Chondrocyte (in vitro differentiated cells): ENCODE results near the gene ITGA11. TPM values are rescaled to one million over a fixed set of nuclear protein-coding genes. Genes with fewer than 3 reads are reported as not detected.

Experiments used
- DNase-seq: peaks from one replicate; pipeline ENCODE4 v3.0.0; 2021; ENCODE audit warnings: mixed read lengths, low spot score
- H3K27ac Mint-ChIP-seq: one replicate; pipeline ENCODE4 v1.8.0; 2021; ENCODE audit warnings: mild to moderate bottlenecking, moderate library complexity, mixed read lengths; ENCODE audit not compliant: unreplicated experiment
- H3K27me3 Mint-ChIP-seq: 2 replicates; pipeline ENCODE4 v1.8.0; 2021; ENCODE audit warnings: low read depth, mixed read lengths
- H3K36me3 Mint-ChIP-seq: 2 replicates; pipeline ENCODE4 v1.8.0; 2021; ENCODE audit warnings: low read depth, mixed read lengths
- H3K4me1 Mint-ChIP-seq: 2 replicates; pipeline ENCODE4 v1.8.0; 2021; ENCODE audit warnings: low read depth, mild to moderate bottlenecking, mixed read lengths
- H3K4me3 Mint-ChIP-seq: one replicate; pipeline ENCODE4 v1.8.0; 2021; ENCODE audit warnings: mild to moderate bottlenecking, moderate library complexity, mixed read lengths; ENCODE audit not compliant: unreplicated experiment
- H3K9me3 Mint-ChIP-seq: 2 replicates; pipeline ENCODE4 v1.8.0; 2021; ENCODE audit warnings: low read depth, mixed read lengths
- total RNA-seq: library from RNA; stranded (reverse); gene quantifications from 3 replicates; pipeline ENCODE4 v1.2.1, GENCODE V29; 2021
- TF ChIP-seq, protein P1 (sequence below): fragments of 200-600 bp; sonication (generic); IDR thresholded peaks from 2 replicates; pipeline ENCODE4 v1.5.0; 2021; ENCODE audit warnings: antibody characterized with exemption, mild to moderate bottlenecking, moderate library complexity

Gene ITGA11
- total RNA-seq, 1 donor from 2014 or later: 1,092 TPM

DNA sequence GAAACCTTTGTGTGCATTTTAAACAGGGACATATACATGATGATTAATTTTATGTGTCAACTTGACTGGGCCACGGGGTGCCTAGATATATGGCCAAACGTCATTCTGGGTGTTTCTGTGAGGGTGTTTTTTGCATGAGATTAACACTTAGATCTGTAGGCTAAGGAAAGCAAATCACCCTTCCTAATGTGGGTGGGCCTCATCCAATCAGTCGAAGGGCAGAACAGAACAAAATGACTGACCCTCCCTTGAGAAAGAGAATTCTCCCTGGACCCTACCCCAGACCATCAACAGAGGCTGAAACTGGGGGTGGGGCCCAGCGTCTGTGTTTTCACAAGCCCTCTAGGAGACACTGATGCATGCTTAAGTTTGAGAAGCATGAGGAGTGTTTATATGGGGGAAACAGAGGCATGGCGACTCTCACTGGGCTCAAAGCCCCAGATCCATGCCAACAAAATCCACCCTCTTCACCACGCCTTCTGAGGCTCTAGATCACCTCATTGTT is 56.2 kb downstream of the ITGA11 start:
- Mint-ChIP-seq H3K9me3 (no peaks in the 10 kb centered on the region), H3K27ac (peak overlapping the region; percentile 75), H3K4me3 (no peak overlapping the region), H3K27me3 (no peaks in the 10 kb centered on the region), H3K36me3 (peaks cover 47% of the 10 kb centered on the region), H3K4me1 (peaks cover 82% of the 10 kb centered on the region)
- TF ChIP-seq, protein P1, sequence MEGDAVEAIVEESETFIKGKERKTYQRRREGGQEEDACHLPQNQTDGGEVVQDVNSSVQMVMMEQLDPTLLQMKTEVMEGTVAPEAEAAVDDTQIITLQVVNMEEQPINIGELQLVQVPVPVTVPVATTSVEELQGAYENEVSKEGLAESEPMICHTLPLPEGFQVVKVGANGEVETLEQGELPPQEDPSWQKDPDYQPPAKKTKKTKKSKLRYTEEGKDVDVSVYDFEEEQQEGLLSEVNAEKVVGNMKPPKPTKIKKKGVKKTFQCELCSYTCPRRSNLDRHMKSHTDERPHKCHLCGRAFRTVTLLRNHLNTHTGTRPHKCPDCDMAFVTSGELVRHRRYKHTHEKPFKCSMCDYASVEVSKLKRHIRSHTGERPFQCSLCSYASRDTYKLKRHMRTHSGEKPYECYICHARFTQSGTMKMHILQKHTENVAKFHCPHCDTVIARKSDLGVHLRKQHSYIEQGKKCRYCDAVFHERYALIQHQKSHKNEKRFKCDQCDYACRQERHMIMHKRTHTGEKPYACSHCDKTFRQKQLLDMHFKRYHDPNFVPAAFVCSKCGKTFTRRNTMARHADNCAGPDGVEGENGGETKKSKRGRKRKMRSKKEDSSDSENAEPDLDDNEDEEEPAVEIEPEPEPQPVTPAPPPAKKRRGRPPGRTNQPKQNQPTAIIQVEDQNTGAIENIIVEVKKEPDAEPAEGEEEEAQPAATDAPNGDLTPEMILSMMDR: no peak
- DNase-seq: no peak

DNA sequence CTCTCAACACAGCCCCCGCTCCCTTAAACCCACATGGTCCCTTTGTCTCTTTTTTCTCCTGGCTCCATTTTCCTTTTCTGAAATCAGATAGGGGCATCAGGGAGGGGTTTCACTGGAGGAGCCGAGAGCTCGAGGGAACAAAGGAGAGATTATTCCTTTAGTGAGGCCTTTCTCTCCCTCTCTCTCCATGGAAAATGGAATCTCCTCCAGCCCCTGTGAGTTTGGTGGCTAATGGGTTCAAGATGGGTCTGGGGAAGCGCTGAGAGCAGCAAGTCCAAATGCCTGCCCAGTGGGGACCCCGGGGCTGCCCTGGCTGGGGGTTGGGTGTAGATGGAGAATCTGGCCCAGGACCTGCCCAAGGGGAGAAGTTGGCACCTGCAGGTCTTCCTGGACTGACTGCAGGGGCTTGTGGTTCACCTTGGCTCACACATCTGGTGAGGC is 56.8 kb downstream of the ITGA11 start:
- DNase-seq: no peak
- Mint-ChIP-seq H3K27ac (peak overlapping the region; percentile 71), H3K4me3 (no peak overlapping the region), H3K9me3 (no peaks in the 10 kb centered on the region), H3K4me1 (peaks cover 82% of the 10 kb centered on the region), H3K36me3 (peaks cover 48% of the 10 kb centered on the region), H3K27me3 (no peaks in the 10 kb centered on the region)
- TF ChIP-seq, protein P1: no peak

DNA sequence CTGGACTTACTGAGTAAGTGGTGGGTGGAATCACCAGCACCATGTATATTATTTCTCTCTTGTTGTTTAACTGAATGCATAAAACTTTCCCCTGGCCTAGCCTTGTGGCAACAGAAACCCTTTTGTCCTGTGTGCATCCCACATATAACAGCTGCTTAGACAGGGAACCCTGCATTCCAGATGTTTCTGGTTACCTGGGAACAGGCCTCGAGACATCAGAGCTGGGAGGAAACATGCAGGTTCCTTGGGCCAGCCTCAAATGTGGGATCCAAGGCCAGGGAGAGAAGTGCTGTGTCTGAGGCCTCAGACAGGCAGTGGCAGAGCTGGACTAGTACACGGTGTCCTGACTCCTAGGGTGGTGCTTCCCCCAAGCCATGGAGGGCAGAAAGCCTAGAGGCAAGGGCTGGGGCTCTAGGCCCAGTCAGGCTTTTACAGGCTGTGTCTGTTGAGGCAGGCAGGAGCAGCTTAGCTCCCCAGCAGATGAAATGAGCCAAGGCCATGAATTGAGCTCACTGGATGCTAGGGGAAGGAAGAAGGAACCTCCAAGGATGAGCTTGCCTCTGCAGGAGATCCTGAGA is 57.7 kb downstream of the ITGA11 start:
- peaks cover 82% of the 10 kb centered on the region for H3K4me1 Mint-ChIP-seq
- H3K36me3 Mint-ChIP-seq: peaks cover 47% of the 10 kb centered on the region
- TF ChIP-seq, protein P1: no peak
- DNase-seq: no peak
- no peaks in the 10 kb centered on the region for H3K27me3 Mint-ChIP-seq
- H3K27ac Mint-ChIP-seq: peak overlapping the region; percentile 32
- no peaks in the 10 kb centered on the region for H3K9me3 Mint-ChIP-seq
- H3K4me3 Mint-ChIP-seq: no peak overlapping the region

DNA sequence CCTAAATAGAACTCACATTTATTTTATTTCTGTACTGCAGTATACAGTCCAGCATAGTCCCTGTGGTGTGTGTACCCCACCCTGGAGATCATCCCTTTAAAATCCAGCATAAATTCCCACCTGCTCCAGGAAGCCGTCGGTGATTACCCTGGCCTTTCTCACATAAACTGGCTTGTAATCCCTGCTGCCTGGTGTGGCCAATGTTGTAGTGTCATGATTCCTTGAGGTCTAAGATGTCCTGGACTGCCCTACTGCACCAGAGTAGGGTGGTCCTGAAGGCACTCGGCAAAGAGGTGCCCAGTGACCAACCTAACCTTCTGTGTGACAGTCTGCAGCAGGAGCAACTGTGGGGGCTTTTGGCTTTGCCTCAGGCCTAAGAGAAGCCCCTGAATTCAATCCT is 58.9 kb downstream of the ITGA11 start:
- DNase-seq: no peak
- TF ChIP-seq, protein P1: no peak
- Mint-ChIP-seq H3K27me3 (no peaks in the 10 kb centered on the region), H3K4me1 (peaks cover 84% of the 10 kb centered on the region), H3K9me3 (no peaks in the 10 kb centered on the region), H3K27ac (no peak overlapping the region), H3K4me3 (no peak overlapping the region), H3K36me3 (peaks cover 49% of the 10 kb centered on the region)

DNA sequence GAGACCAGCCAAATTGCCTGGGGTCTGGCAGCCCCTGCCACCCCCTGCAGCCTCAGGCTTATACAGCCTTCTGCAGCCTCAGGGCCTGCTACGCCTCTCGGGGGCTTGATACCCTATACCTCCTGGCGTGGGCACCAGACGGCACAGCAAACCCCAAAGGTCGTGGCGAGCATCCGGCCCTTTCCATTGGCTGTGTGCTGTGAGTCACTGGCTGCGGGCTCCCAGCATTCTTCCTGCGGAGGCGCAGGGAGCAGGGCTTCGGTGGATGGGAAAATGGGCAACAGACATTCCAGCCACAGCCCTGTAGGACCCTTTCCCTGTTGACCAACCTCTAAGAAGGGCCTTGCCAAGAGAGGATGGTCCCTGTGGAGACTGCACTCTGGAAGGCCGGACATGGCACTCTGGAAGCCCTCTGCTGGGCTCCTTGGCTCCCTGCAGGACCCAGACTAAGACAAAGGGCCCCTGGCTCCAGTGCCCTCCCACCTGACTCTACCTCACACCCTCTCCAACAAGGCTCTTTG is 59.6 kb downstream of the ITGA11 start:
- Mint-ChIP-seq H3K9me3 (no peaks in the 10 kb centered on the region), H3K36me3 (peaks cover 48% of the 10 kb centered on the region), H3K27me3 (no peaks in the 10 kb centered on the region), H3K4me1 (peaks cover 84% of the 10 kb centered on the region), H3K4me3 (no peak overlapping the region), H3K27ac (peak overlapping the region; percentile 87)
- TF ChIP-seq, protein P1: peak; percentile 67
- DNase-seq: no peak
